ENCODE measurements around the gene UVSSA.
A peak's percentile ranks its signal among the peaks of the same experiment; 100 is the strongest.

Gene UVSSA

GRCh38 chr4:1363513-1363912, 16.5 kb downstream of the UVSSA start:
- Mint-ChIP-seq H3K4me1 (no peaks in the 10 kb centered on the region), H3K4me3 (no peak overlapping the region), H3K27ac (no peak overlapping the region), H3K36me3 (ENCODE audit: low read depth) (no peaks in the 10 kb centered on the region), H3K9me3 (no peaks in the 10 kb centered on the region), H3K27me3 (ENCODE audit: low read depth, poor library complexity) (peaks cover 3% of the 10 kb centered on the region)
- no peak for TF ChIP-seq CTCF (IDR thresholded peaks at IDR 0.05)
- no peak for DNase-seq

- peaks cover 3% of the 10 kb centered on the region for H3K27me3 Mint-ChIP-seq (ENCODE audit: low read depth, poor library complexity)
- TF ChIP-seq CTCF (IDR thresholded peaks at IDR 0.05), result no peak
- H3K4me3 Mint-ChIP-seq, result no peak overlapping the region
- H3K36me3 Mint-ChIP-seq (ENCODE audit: low read depth), result no peaks in the 10 kb centered on the region
- H3K27ac Mint-ChIP-seq, result no peak overlapping the region
- H3K9me3 Mint-ChIP-seq, result no peaks in the 10 kb centered on the region
- H3K4me1 Mint-ChIP-seq, result peaks cover 3% of the 10 kb centered on the region
- DNase-seq, result no peak
Measured at GRCh38 chr4:1364217-1364616, 17.2 kb downstream of the UVSSA start.

GRCh38 chr4:1364748-1365147, 17.7 kb downstream of the UVSSA start:
- no peaks in the 10 kb centered on the region for H3K9me3 Mint-ChIP-seq

GRCh38 chr4:1365271-1366178, 18.5 kb downstream of the UVSSA start:
- no peak overlapping the region for H3K4me3 Mint-ChIP-seq

More at GRCh38 chr4:1364748-1365147, 17.7 kb downstream of the UVSSA start:
- no peak for DNase-seq
- Mint-ChIP-seq H3K4me3 (no peak overlapping the region), H3K36me3 (ENCODE audit: low read depth) (no peaks in the 10 kb centered on the region), H3K4me1 (peaks cover 9% of the 10 kb centered on the region), H3K27me3 (ENCODE audit: low read depth, poor library complexity) (peaks cover 3% of the 10 kb centered on the region), H3K27ac (no peak overlapping the region)
- no peak for TF ChIP-seq CTCF (IDR thresholded peaks at IDR 0.05)

GRCh38 chr4:1366371-1367229, 19.6 kb downstream of the UVSSA start:
- Mint-ChIP-seq H3K36me3 (ENCODE audit: low read depth) (peaks cover 9% of the 10 kb centered on the region), H3K27me3 (ENCODE audit: low read depth, poor library complexity) (peaks cover 3% of the 10 kb centered on the region), H3K4me3 (no peak overlapping the region), H3K9me3 (no peaks in the 10 kb centered on the region), H3K27ac (no peak overlapping the region), H3K4me1 (peaks cover 22% of the 10 kb centered on the region)
- DNase-seq, result no peak
- no peak for TF ChIP-seq CTCF (IDR thresholded peaks at IDR 0.05)

More at GRCh38 chr4:1365271-1366178, 18.5 kb downstream of the UVSSA start:
- Mint-ChIP-seq H3K36me3 (ENCODE audit: low read depth) (no peaks in the 10 kb centered on the region), H3K4me1 (peaks cover 14% of the 10 kb centered on the region), H3K27me3 (ENCODE audit: low read depth, poor library complexity) (peaks cover 3% of the 10 kb centered on the region), H3K27ac (peak overlapping the region; percentile 22), H3K9me3 (no peaks in the 10 kb centered on the region)
- TF ChIP-seq CTCF (IDR thresholded peaks at IDR 0.05), result no peak
- no peak for DNase-seq
